ENCODE results near the gene TRIM32.

GRCh38 chr9:116686135-116686534 is 970 bp upstream of the TRIM32 start:
- TF ChIP-seq EZH2 (IDR thresholded peaks at IDR 0.05; ENCODE audit: borderline replicate concordance, low read length) (no peak), CTCF (IDR thresholded peaks at IDR 0.05; ENCODE audit: low read length) (no peak)

All from OCI-LY1 (cell line).